Measurements from ENCODE around the gene CPPED1.

The CPPED1 gene

GRCh38 chr16:12643034-12643455 is 160.6 kb downstream of the CPPED1 start:
- DNase-seq (ENCODE audit: low spot score) = no peak

DNA sequence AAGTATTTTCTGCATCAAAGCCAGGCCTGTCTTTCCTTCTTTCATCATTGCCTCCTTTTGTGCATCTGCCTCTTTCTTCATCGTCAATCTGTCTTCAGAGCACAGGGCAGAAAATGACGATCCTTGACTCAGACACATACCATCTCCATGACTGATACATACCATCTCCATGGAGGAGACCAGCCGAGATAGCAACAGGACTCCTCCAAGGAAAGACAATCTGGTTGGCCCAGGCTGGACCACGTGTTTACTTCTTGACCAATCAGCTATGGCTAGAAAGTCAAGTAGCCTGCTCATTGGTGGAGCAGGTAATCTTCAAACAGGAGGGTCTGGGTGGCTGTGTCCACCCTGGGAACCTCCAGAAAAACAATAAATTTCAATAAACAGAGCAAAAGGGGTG is 164.6 kb downstream of the CPPED1 start:
- DNase-seq (ENCODE audit: low spot score) = peak; percentile 43

DNA sequence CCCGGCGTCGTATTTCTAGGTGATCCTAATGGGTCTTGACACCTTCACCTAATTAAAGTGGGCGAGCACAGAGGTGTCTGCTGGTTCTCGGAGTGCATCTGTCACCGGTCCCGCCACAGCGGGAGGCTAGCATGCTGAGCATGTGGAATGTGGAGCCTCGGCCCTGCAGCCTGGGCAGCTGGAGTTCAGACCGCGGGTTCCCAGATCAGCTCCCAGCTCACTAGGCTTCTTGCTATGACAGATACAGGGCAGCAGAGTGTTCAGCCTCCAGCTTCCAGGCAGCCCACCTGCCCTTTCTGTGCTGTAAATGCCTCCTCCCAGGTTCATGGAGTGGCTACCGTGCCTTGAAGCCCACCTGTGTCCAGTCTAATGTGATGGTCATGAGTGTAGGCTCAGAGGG is 166.7 kb downstream of the CPPED1 start:
- DNase-seq (ENCODE audit: low spot score) = no peak

DNA sequence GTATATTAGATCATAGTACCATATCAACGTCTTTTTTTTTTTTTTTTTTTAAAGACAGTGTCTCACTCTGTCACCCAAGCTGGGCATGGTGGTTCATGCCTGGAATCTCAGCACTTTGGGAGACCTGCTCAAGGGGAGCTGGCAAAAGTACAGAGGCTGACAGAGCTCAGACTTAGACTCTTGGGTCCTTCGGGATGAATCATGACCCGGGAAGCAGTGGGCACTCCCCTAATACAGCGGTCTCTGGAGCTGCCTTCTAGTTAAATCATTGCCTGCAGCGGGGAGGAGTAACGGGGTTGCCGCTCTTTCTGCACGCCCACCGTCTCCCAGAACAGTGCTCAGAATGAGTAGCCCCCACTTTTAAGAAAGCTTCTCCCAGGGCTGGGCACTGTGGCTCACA is 174.4 kb downstream of the CPPED1 start:
- DNase-seq (ENCODE audit: low spot score) = no peak

GRCh38 chr16:12628536-12628935 is 175.2 kb downstream of the CPPED1 start:
- no peak for DNase-seq (ENCODE audit: low spot score)

- no peak for DNase-seq (ENCODE audit: low spot score)
These were observed 176.3 kb downstream of the CPPED1 start for GRCh38 chr16:12627394-12627793.

GRCh38 chr16:12626411-12626810 is 177.3 kb downstream of the CPPED1 start:
- no peak for DNase-seq (ENCODE audit: low spot score)

GRCh38 chr16:12625716-12626115 is 178.0 kb downstream of the CPPED1 start:
- no peak for DNase-seq (ENCODE audit: low spot score)

GRCh38 chr16:12625068-12625467 is 178.6 kb downstream of the CPPED1 start:
- no peak for DNase-seq (ENCODE audit: low spot score)

GRCh38 chr16:12620150-12620549 is 183.5 kb downstream of the CPPED1 start:
- DNase-seq (ENCODE audit: low spot score) = no peak

GRCh38 chr16:12618515-12618914 is 185.2 kb downstream of the CPPED1 start:
- DNase-seq (ENCODE audit: low spot score) = no peak

DNA sequence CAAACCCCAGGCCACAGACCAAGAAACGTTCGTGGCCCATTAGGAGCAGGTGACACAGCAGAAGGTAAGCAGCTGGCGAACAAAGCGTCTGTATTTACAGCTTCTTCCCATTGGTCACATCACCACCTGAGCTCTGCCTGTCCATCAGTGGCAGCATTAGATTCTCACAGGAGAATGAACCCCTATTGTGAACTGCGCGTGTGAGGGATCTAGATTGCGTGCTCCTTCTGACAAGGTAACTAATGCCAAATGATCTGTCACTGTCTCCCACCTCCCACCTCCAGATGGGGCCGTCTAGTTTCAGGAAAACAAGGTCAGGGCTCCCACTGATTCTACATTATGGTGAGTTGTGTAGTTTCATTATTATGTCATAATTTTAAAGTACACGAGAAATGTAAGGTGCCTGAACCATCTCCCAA is 186.3 kb downstream of the CPPED1 start:
- no peak for DNase-seq (ENCODE audit: low spot score)

DNA sequence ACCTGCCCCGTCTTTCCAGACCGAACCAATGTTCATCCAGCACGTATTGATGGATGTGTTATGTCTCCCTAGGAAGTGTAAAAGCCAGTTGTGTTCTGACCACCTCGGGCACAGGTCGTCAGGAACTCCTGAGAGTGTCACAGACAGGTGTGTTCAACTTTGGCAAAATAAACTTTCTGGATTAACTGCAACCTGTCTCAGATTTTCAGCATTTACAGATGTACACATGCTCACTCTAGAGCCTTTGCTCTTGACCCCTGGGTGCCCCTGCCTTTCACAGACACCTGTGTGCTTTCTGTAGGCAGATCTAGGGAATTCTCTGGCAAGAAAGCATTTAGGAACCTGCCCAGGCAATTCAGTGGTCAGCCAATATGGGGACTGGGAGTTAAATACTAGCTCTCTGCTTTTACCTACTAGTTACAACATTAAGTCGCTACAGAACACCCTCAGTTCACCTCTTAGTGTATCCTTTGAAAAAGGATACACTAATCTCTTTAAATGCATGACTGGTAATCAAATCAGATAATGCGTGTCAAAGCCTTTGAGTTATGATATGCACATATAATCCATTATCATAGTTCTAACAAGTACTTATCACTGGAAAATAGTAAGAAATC is 188.9 kb downstream of the CPPED1 start:
- DNase-seq (ENCODE audit: low spot score) = no peak

- DNase-seq (ENCODE audit: low spot score) = no peak
These were observed 189.6 kb downstream of the CPPED1 start for GRCh38 chr16:12613992-12614661.

GRCh38 chr16:12613131-12613991 is 190.3 kb downstream of the CPPED1 start:
- DNase-seq (ENCODE audit: low spot score) = no peak

GRCh38 chr16:12612598-12613101 is 191.0 kb downstream of the CPPED1 start:
- no peak for DNase-seq (ENCODE audit: low spot score)

GRCh38 chr16:12611916-12612597 is 191.6 kb downstream of the CPPED1 start:
- DNase-seq (ENCODE audit: low spot score) = no peak

DNA sequence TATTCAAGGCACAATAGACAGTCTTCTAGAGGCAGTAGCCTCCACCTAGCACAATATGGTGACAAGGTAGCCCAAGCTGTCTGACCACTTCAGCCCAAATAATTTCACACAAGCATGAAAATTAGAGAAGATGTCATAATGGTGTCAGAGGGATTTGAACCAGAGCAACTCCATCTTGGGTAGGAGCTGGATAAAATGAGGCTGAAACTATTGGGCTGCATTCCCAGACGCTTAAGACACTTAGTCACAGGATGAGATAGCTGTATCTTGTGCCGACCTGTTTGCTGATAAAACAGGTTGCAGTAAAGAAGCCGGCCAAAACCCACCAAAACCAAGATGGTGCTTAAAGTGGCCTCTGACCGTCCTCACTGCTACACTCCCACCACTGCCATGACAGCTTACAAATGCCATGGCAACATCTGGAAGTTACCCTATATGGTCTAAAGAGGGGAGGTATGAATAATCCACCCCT is 192.6 kb downstream of the CPPED1 start:
- DNase-seq (ENCODE audit: low spot score) = no peak

DNA sequence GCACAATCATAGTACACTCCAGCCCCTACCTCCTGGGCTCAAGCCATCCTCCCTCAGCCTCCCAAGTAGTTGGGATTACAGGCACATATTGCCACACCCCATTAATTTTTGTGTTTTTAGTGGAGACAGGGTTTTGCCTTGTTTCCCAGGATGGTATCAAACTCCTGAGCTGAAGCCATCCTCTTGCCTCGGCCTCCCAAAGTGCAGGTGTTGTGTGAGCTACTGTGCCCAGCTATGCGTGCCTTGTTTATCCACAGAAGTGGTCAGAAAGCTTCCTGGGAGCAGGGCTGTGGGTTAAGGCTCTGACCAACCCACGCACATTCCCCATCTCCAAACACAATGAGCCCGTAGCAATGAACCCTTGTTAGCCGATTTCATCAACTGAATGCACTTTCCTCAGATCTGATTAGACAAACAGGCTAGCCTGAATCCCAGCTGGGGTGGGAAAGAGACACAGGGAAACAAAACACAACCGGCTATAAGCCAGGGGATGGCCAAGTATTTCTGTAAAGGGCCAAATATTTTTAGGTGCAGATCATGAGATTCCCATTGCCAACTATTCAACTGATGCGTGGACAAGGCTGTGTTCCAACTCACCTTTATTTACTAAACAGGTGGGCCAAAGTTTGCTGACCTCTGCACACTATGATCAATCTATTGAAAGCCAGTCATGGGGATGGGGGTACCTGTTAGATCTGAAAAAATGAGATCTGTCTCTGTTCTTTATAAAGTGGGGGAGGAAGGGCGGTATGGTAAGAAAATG is 193.6 kb downstream of the CPPED1 start:
- DNase-seq (ENCODE audit: low spot score) = no peak
